Ectodermal cell (in vitro differentiated cells): Measurements from ENCODE around the gene TENM3.
"Not testable (repeated sequence)": the region's sequence is repeated elsewhere in the genome, so short reads cannot be mapped to it uniquely, and the experiment has no call there.

ENCODE experiments used
- H3K27ac ChIP-seq: 2 replicates; pipeline ENCODE4 v1.7.0; 2013; ENCODE audit warnings: mild to moderate bottlenecking, low read depth, low read length; ENCODE audit not compliant: insufficient read depth, poor library complexity, severe bottlenecking
- H3K27me3 ChIP-seq: 2 replicates; pipeline ENCODE4 v1.7.0; 2013; ENCODE audit warnings: mild to moderate bottlenecking, low read length; ENCODE audit not compliant: insufficient read depth, control insufficient read depth, poor library complexity, severe bottlenecking
- H3K36me3 ChIP-seq: one replicate; pipeline ENCODE4 v1.7.0; 2013; ENCODE audit warnings: low read length; ENCODE audit not compliant: control insufficient read depth, insufficient read depth
- H3K4me1 ChIP-seq: one replicate; pipeline ENCODE4 v1.7.0; 2013; ENCODE audit warnings: low read length; ENCODE audit not compliant: control insufficient read depth, insufficient read depth
- H3K4me3 ChIP-seq: 2 replicates; pipeline ENCODE4 v1.7.0; 2013; ENCODE audit warnings: low read depth, low read length, control low read depth; ENCODE audit not compliant: insufficient read depth
- H3K9me3 ChIP-seq: 2 replicates; pipeline ENCODE4 v1.7.0; 2013; ENCODE audit warnings: mild to moderate bottlenecking, low read length, moderate library complexity; ENCODE audit not compliant: control insufficient read depth
- WGBS, 2 experiments: methylation state at CpG; one replicate each; pipeline ENCODE4 v1.1.7; 2013; ENCODE audit warnings: missing lambda C conversion rate in 2 of 2; 5-methylcytosine and 5-hydroxymethylcytosine counted together

Gene TENM3

GRCh38 chr4:182238355-182238931 lies 4.8 kb upstream of the TENM3 start:
- 16 to 43% methylated on average over 6 to 8 of the region's 9 CpGs for WGBS, 2 experiments

GRCh38 chr4:182240161-182241130 lies 2.8 kb upstream of the TENM3 start:
- no peaks in the 10 kb centered on the region for H3K9me3 ChIP-seq
- peaks cover 16% of the 10 kb centered on the region for H3K4me1 ChIP-seq
- H3K4me3 ChIP-seq: no peak overlapping the region
- 81 to 83% methylated on average over 18 of the region's 18 CpGs for WGBS, 2 experiments
- peak overlapping the region; percentile 78 for H3K27ac ChIP-seq
- H3K36me3 ChIP-seq: no peaks in the 10 kb centered on the region
- H3K27me3 ChIP-seq: no peaks in the 10 kb centered on the region

More at GRCh38 chr4:182238355-182238931, 4.8 kb upstream of the TENM3 start:
- no peak overlapping the region for H3K27ac ChIP-seq
- H3K27me3 ChIP-seq: no peaks in the 10 kb centered on the region
- no peak overlapping the region for H3K4me3 ChIP-seq
- H3K9me3 ChIP-seq: no peaks in the 10 kb centered on the region
- H3K4me1 ChIP-seq: peaks cover 16% of the 10 kb centered on the region
- no peaks in the 10 kb centered on the region for H3K36me3 ChIP-seq

DNA sequence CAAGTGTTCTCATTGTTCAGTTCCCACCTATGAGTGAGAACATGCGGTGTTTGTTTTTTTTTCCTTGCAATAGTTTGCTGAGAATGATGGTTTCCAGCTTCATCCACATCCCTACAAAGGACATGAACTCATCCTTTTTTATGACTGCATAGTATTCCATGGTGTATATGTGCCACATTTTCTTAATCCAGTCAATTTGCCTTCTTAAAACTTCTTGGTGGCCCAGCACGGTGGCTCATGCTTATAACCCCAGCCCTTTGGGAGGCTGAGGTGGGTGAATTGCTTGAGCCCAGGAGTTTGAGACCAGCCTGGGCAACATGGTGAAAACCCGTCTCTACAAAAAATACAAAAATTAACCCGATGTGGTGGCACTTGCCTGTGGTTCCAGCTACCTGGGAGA lies 942 bp upstream of the TENM3 start:
- WGBS, 2 experiments: 90 to 94% methylated on average over 3 to 4 of the region's 4 CpGs
- not testable (repeated sequence) for H3K9me3 ChIP-seq

GRCh38 chr4:182242787-182243186 lies 415 bp upstream of the TENM3 start:
- Histone ChIP-seq H3K27ac (no peak overlapping the region), H3K27me3 (no peaks in the 10 kb centered on the region), H3K4me3 (no peak overlapping the region), H3K9me3 (no peaks in the 10 kb centered on the region), H3K36me3 (no peaks in the 10 kb centered on the region), H3K4me1 (peaks cover 21% of the 10 kb centered on the region)
- 96 to 97% methylated on average over 6 of the region's 6 CpGs for WGBS, 2 experiments

More for the DNA sequence above, 942 bp upstream of the TENM3 start:
- peaks cover 23% of the 10 kb centered on the region for H3K4me1 ChIP-seq
- not testable (repeated sequence) for H3K36me3 ChIP-seq, H3K27me3 ChIP-seq, H3K27ac ChIP-seq, H3K4me3 ChIP-seq

DNA sequence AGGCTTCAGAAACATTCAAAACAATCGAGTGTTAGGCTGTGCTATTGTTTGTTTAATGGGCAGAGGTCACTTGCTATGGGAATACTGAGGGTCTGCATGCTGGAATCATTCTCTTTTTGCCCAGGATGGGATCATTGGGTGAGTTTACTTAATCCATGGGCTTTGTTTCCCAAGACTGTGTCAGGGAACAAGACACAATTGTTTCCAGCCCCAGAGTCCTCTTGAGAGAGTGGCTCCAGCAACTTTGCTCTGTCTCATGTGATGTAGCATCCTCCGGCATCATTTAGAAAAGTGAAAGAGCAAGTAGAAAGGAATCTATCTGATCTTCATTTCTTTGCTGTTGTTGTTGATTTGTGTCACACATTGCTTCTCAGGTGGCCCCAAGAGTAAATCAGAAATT lies 1.8 kb downstream of the TENM3 start:
- Histone ChIP-seq H3K36me3 (no peaks in the 10 kb centered on the region), H3K9me3 (no peaks in the 10 kb centered on the region), H3K4me1 (peaks cover 13% of the 10 kb centered on the region), H3K27me3 (no peaks in the 10 kb centered on the region), H3K4me3 (no peak overlapping the region), H3K27ac (no peak overlapping the region)
- WGBS, 2 experiments: 86 to 91% methylated on average over 2 of the region's 2 CpGs

DNA sequence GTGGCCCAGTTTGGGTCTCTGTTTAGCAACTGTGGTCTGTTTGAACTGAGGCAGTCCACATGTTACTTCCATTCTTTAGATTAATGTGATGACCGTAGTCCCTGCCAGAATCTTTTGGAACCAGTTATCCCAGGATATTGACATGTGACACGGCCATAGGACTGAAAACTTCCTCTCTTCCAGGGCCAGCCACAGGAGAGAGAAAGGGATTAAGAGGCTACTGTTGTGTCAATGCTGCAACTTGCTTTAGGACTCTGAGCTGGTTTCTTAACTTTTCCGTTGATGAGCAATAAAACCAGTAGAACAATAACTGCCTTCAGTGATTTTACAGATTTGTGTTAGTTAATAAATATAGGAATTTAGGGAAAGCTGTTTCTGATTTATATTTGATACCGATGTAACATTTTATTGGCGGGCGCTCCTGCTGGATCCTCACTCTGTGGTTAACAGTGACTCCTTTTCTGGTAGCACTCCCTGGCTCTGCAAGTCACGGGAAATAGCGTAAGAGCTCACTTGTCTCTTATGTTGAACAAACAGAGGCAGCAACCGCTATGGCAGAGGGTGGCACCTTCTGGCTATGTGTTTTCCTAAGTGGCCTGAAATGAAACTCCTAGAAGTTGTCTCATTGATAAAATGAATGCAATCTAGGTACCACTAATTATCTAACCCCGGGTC lies 2.5 kb downstream of the TENM3 start:
- H3K4me1 ChIP-seq: peaks cover 7% of the 10 kb centered on the region
- 83 to 88% methylated on average over 9 to 10 of the region's 10 CpGs for WGBS, 2 experiments
- H3K27me3 ChIP-seq: no peaks in the 10 kb centered on the region
- no peak overlapping the region for H3K4me3 ChIP-seq
- H3K27ac ChIP-seq: peak overlapping the region; percentile 47
- no peaks in the 10 kb centered on the region for H3K9me3 ChIP-seq
- H3K36me3 ChIP-seq: no peaks in the 10 kb centered on the region

DNA sequence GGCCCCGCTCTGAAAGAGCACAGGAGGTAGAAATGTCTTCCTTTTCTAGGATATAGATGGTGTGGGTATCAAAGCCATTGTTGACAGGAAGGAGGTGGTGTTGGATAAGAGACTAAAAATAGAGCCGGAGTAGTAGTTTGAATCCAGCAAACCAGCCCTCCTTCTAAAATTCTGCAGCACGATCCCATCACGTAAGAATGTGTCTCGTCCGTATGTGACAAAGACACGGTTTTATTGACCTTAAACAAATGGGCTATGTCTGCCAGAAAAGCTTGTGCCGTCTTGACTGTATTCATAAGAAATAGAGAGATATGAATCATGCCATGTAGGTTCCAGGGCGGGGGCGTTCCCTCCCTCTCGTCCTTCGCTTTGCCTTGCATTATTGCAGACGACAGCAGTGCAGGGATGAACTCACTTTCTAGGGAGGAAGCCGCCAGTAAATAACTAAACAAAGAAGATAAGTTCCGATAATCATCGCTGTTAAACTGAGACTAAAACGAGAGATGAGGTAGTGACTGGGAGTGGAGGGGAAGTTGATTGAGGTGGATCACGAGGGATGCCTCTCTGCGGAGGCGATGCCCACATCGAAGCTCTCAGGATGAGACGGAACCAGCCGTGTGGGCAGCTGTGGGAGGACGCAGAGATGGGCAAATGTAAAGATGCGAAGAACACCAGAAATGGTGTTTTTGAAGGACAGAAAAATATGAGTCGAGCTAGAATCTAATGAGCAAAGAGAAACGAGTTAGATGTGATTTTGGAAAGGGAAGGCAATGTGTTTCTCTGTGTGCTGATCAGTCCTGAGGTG lies 3.4 kb downstream of the TENM3 start:
- H3K4me1 ChIP-seq: peaks cover 6% of the 10 kb centered on the region
- no peaks in the 10 kb centered on the region for H3K36me3 ChIP-seq
- no peak overlapping the region for H3K4me3 ChIP-seq
- no peaks in the 10 kb centered on the region for H3K9me3 ChIP-seq
- H3K27me3 ChIP-seq: no peaks in the 10 kb centered on the region
- WGBS, 2 experiments: 93 to 94% methylated on average over 27 of the region's 27 CpGs
- H3K27ac ChIP-seq: no peak overlapping the region

GRCh38 chr4:182248295-182248694 lies 5.1 kb downstream of the TENM3 start:
- Histone ChIP-seq H3K4me1 (peaks cover 6% of the 10 kb centered on the region), H3K27me3 (no peaks in the 10 kb centered on the region), H3K36me3 (no peaks in the 10 kb centered on the region), H3K4me3 (no peak overlapping the region), H3K9me3 (no peaks in the 10 kb centered on the region), H3K27ac (no peak overlapping the region)
- WGBS, 2 experiments: 94 to 98% methylated on average over 3 of the region's 3 CpGs

- no peaks in the 10 kb centered on the region for H3K9me3 ChIP-seq
- no peak overlapping the region for H3K4me3 ChIP-seq
- no peak overlapping the region for H3K27ac ChIP-seq
- WGBS, 2 experiments: 93 to 97% methylated on average over 4 to 5 of the region's 6 CpGs
- H3K4me1 ChIP-seq: peaks cover 26% of the 10 kb centered on the region
- H3K27me3 ChIP-seq: no peaks in the 10 kb centered on the region
- no peaks in the 10 kb centered on the region for H3K36me3 ChIP-seq
Observed at GRCh38 chr4:182250446-182250845, 7.2 kb downstream of the TENM3 start.
